ENCODE measurements around the gene SEC14L1.
"Not testable (repeated sequence)": the region's sequence is repeated elsewhere in the genome, so short reads cannot be mapped to it uniquely, and the experiment has no call there.

The SEC14L1 gene

GRCh38 chr17:77099997-77100396, 40.8 kb upstream of the SEC14L1 start:
- peaks cover 50% of the 10 kb centered on the region for H3K36me3 ChIP-seq (ENCODE audit: insufficient read depth, low read length)
- H3K4me2 ChIP-seq (ENCODE audit: insufficient read depth, low read length), result no peak overlapping the region
- H3K79me2 ChIP-seq (ENCODE audit: insufficient read depth, low read length), result no peaks in the 10 kb centered on the region
- no peak overlapping the region for H3K27ac ChIP-seq (ENCODE audit: low read length)
- no peak overlapping the region for H2AFZ ChIP-seq (ENCODE audit: low read depth, low read length)
- TF ChIP-seq CTCF (IDR thresholded peaks at IDR 0.05; ENCODE audit: borderline replicate concordance, extremely low read depth, low read length, poor library complexity, severe bottlenecking) (no peak), EZH2 (IDR thresholded peaks at IDR 0.05; ENCODE audit: borderline replicate concordance, low read depth, low read length, severe bottlenecking) (no peak)
- H3K9ac ChIP-seq (ENCODE audit: low read depth, low read length), result no peak overlapping the region
- H3K9me3 ChIP-seq (ENCODE audit: insufficient read depth, low read length, severe bottlenecking), result no peaks in the 10 kb centered on the region
- ATAC-seq (ENCODE audit: insufficient read depth, low read depth) (no peak), DNase-seq (no peak)
- H3K4me3 ChIP-seq (ENCODE audit: low read depth in 1 of 2, low read length in 2 of 2), result no peak overlapping the region
- peaks cover 6% of the 10 kb centered on the region for H4K20me1 ChIP-seq (ENCODE audit: insufficient read depth, low read length)
- no peaks in the 10 kb centered on the region for H3K4me1 ChIP-seq (ENCODE audit: insufficient read depth, low read length)
- no peaks in the 10 kb centered on the region for H3K27me3 ChIP-seq (ENCODE audit: insufficient read depth, low read length, poor library complexity)

GRCh38 chr17:77101521-77102410, 39.0 kb upstream of the SEC14L1 start:
- no peaks in the 10 kb centered on the region; the same call in 1 of the 2 replicates for H4K20me1 ChIP-seq (ENCODE audit: insufficient read depth, low read length)
- no peaks in the 10 kb centered on the region for H3K27me3 ChIP-seq (ENCODE audit: insufficient read depth, low read length, poor library complexity)
- TF ChIP-seq EZH2 (IDR thresholded peaks at IDR 0.05; ENCODE audit: borderline replicate concordance, low read depth, low read length, severe bottlenecking), result no peak
- TF ChIP-seq CTCF (IDR thresholded peaks at IDR 0.05; ENCODE audit: borderline replicate concordance, extremely low read depth, low read length, poor library complexity, severe bottlenecking), result no peak
- no peak overlapping the region for H3K27ac ChIP-seq (ENCODE audit: low read length)
- no peak overlapping the region for H3K9ac ChIP-seq (ENCODE audit: low read depth, low read length)
- ATAC-seq (ENCODE audit: insufficient read depth, low read depth) (no peak), DNase-seq (no peak)
- H3K9me3 ChIP-seq (ENCODE audit: insufficient read depth, low read length, severe bottlenecking), result no peaks in the 10 kb centered on the region
- no peaks in the 10 kb centered on the region for H3K4me1 ChIP-seq (ENCODE audit: insufficient read depth, low read length)
- H3K4me3 ChIP-seq (ENCODE audit: low read depth in 1 of 2, low read length in 2 of 2), result no peak overlapping the region
- no peak overlapping the region for H3K4me2 ChIP-seq (ENCODE audit: insufficient read depth, low read length)
- H3K36me3 ChIP-seq (ENCODE audit: insufficient read depth, low read length), result peaks cover 38% of the 10 kb centered on the region
- H3K79me2 ChIP-seq (ENCODE audit: insufficient read depth, low read length), result no peaks in the 10 kb centered on the region
- H2AFZ ChIP-seq (ENCODE audit: low read depth, low read length), result no peak overlapping the region

- H3K9me3 ChIP-seq (ENCODE audit: insufficient read depth, low read length, severe bottlenecking); H4K20me1 ChIP-seq (ENCODE audit: insufficient read depth, low read length); H3K4me3 ChIP-seq (ENCODE audit: low read depth in 1 of 2, low read length in 2 of 2); H3K27ac ChIP-seq (ENCODE audit: low read length); ATAC-seq (ENCODE audit: insufficient read depth, low read depth); H3K79me2 ChIP-seq (ENCODE audit: insufficient read depth, low read length); H3K27me3 ChIP-seq (ENCODE audit: insufficient read depth, low read length, poor library complexity); H2AFZ ChIP-seq (ENCODE audit: low read depth, low read length); DNase-seq; H3K4me1 ChIP-seq (ENCODE audit: insufficient read depth, low read length); H3K9ac ChIP-seq (ENCODE audit: low read depth, low read length); H3K4me2 ChIP-seq (ENCODE audit: insufficient read depth, low read length): not testable (repeated sequence)
- peaks cover 33% of the 10 kb centered on the region for H3K36me3 ChIP-seq (ENCODE audit: insufficient read depth, low read length)
Observed at GRCh38 chr17:77102411-77103134, 38.2 kb upstream of the SEC14L1 start.

- Histone ChIP-seq H3K9ac (ENCODE audit: low read depth, low read length) (no peak overlapping the region), H4K20me1 (ENCODE audit: insufficient read depth, low read length) (no peaks in the 10 kb centered on the region; the same call in 1 of the 2 replicates), H3K4me3 (ENCODE audit: low read depth in 1 of 2, low read length in 2 of 2) (no peak overlapping the region), H3K9me3 (ENCODE audit: insufficient read depth, low read length, severe bottlenecking) (no peaks in the 10 kb centered on the region), H3K27me3 (ENCODE audit: insufficient read depth, low read length, poor library complexity) (no peaks in the 10 kb centered on the region), H3K27ac (ENCODE audit: low read length) (no peak overlapping the region), H3K79me2 (ENCODE audit: insufficient read depth, low read length) (no peaks in the 10 kb centered on the region), H2AFZ (ENCODE audit: low read depth, low read length) (no peak overlapping the region), H3K36me3 (ENCODE audit: insufficient read depth, low read length) (peaks cover 7% of the 10 kb centered on the region; the same call in 1 of the 2 replicates), H3K4me1 (ENCODE audit: insufficient read depth, low read length) (no peaks in the 10 kb centered on the region), H3K4me2 (ENCODE audit: insufficient read depth, low read length) (no peak overlapping the region)
- no peak for DNase-seq
- TF ChIP-seq CTCF (IDR thresholded peaks at IDR 0.05; ENCODE audit: borderline replicate concordance, extremely low read depth, low read length, poor library complexity, severe bottlenecking), result no peak
- no peak for TF ChIP-seq EZH2 (IDR thresholded peaks at IDR 0.05; ENCODE audit: borderline replicate concordance, low read depth, low read length, severe bottlenecking)
- ATAC-seq (ENCODE audit: insufficient read depth, low read depth), result no peak
Observed at GRCh38 chr17:77105706-77106105, 35.1 kb upstream of the SEC14L1 start.
